HG03175 (cell line): Measurements from ENCODE around the gene CDSN.
"Not testable (repeated sequence)": the region's sequence is repeated elsewhere in the genome, so short reads cannot be mapped to it uniquely, and the experiment has no call there.

Source experiments
- ATAC-seq: cut with Tn5 transposase; IDR thresholded peaks from one replicate; pipeline ENCODE4 v1.9.1; 2021; ENCODE audit warnings: mild to moderate bottlenecking, moderate library complexity; ENCODE audit not compliant: unreplicated experiment

CDSN gene

DNA sequence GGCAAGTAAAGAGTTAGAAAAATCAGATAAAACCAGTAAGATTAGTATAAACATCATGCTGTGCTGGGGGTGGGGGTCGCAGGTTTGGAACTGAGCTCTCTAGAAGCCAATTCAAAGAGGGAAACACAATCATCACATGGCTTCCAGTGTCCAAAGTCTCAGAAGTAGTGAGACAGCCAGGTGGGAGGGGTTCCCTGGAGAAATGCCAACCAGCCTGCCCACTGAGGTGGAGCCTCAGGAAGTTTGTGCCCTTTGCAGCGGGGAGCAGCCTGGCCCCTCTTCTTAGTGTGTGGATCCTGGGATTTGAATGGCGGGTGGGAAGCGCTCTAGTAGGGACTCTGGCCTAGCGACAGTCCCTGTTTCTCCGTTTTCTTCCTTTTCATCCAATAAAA, 29.3 kb downstream of the CDSN start:
- no peak for ATAC-seq

DNA sequence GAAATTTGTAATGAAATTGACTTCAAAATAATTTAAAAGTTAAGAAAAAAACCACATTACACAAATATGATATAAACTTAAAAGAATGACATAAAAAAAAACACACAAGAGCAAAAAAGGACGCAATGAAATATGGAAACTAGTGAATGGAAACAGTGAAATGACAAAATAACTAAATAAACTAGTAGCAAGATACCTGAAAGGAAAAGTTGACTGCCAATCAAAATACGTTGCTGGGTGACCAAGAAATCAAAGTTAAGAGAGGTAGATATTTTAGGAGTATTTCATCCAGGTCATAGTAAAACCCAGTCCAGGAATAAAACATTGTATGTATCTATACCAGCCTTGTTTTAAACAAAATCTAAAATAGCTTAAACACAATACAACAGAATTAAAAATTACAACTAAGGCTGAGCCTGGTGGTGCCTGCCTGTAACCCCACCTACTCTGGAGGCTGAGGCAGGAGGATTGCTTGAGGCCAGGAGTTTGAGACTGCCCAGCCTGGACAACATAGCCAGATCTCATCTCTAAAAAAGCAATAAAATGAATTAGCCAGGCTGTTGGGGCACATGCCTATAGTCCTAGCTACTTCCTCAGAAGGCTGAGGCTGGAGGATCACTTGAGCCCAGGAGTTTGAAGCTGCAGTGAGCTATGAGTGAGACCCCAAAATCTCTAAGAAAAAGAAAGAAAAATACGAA, 29.8 kb downstream of the CDSN start:
- no peak for ATAC-seq

DNA sequence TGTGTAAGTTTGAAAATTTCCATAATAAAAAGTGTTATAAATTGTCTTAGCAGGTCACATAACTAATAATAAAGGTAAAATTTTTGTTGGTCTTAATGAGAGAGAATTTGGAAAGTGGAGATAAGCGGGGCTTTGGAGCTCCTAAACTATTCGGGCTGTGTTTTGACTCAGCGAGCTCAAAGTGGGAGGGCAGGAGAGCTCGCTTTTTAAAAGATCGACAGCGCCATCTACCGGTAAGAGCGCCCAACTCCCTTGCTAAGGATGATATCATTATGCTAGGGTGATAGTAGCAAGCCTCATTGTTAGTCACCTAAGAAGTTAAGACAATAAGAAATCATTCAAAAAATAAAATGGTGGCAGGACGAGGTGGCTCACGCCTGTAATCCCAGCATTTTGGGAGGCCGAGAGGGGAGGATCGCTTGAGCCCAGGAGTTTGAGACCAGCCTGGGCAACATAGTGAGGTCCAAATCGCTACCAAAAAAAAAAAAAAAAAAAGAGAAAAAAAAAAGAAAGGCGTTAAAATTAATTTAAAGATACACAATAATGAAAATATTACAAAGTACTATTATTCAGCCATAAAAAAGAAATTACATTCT, 32.7 kb downstream of the CDSN start:
- ATAC-seq: no peak

DNA sequence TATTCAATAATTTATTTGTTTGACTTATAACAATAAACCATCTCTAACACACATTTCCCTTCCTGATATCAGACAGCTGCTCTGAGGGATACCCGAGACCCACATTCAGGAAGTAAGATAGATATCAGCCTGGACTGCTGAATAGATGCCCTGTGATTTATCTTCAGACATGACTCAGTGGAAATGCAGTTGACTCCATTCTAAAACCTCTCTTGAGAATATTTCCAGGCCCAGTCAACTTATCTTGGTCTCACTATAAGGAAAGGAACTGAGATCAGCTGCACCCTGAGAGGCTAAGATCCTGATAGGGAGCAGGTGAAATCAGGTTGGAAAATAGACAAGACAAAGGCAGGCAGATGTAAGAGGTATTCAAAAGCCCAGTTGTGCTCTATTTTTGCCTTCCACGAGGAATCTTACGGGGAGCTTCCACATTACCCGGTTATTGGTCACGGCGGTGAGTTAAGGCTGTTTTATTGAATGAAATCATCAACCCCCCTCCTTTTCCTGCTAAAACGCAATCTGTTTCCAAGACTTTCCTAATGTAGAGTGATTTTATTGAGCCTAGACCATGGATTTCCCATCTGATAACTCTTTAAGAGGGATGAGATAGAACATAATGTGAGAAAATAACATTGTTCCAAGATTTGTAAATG, 33.3 kb downstream of the CDSN start:
- no peak for ATAC-seq

DNA sequence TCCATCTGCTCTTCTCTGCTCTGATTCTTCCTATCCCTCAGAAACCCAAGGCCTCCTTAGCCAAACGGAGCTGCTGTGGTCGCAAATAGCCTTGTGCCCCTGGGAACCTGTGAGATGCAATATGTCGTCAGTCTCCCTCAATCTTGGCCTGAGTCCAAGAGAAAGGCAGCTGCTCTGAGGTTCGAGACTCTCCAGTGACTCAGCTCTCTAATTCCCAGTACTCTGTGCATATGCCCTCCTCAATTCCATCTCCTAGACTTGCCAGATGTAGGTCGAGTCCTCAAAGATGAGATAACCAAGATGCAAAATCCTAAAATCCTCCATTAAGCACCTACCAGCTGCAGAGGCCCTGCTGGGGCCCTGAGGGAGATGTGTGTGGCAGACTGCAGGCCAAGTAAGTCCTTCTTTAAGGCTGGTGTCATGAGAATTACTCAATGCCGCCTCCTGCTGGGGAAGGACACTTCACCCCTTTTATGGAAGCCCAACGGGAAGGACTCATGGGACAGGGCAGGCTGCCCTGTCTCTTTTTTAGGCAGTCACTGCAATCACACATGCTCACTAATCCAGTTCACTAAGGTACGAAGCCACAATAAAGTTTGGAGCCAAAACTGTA, 36.4 kb downstream of the CDSN start:
- ATAC-seq: no peak

DNA sequence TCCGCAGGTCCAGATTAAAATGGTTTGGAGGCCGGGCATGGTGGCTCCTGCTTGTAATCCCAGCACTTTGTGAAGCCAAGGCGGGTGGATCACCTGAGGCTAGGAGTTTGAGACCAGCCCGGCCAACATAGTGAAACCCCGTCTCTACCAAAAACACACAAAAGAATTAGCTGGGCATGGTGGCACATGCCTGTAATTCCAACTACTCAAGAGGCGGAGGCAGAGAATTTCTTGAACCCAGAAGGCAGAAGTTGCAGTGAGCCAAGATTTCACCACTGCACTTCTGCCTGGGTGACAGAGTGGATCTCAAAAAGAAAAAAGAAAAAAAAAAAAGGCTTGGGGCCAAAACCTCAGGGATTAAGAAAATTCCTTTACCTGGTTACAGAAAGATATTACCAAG, 38.4 kb downstream of the CDSN start:
- ATAC-seq: no peak

DNA sequence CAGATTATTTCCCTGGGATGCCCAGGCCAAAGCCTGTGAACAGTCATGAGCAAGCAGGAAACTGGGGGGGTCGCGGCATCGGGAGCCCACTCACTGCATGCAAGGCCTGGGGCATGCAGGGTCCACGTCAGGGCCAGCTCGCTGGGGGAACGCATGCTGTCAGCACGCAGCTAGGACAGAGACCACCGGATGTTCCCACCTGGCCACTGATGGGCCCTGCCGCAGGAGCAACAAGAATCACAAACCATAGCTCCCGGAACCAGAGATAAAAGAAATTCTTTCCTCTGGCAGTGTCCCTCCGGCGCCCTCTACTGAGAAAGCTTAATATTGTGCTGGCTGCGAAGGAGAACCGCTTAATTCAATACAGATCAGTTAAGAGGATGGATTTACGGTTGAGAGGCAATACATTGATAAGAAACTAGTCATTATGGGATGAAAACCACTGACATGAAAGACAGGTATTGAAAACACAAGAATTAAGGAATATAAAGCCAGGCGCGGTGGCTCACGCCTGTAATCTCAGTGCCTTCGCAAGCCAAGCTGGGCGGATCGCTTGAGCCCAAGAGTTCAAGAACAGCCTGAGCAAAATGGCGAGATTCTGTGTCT, 40.5 kb downstream of the CDSN start:
- ATAC-seq: no peak

DNA sequence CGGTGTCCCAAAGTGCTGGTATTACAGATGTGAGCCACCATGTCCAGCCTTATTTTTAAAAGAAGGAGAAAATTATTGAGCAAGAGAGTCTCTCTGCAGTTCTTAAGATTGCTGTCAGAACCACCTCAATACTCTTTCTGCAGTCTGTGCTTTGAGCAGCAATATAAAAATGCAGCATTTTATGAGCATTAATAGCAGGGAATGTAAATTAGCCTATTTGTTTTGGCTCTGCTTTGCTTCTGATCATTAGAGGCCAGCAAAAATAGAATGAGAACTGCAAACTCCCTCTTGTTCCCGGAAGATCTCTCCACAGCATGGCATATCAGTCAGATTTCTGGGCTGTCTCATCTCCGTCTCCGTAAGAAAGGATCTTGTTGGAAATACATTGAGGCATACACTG, 43.6 kb downstream of the CDSN start:
- ATAC-seq: no peak

DNA sequence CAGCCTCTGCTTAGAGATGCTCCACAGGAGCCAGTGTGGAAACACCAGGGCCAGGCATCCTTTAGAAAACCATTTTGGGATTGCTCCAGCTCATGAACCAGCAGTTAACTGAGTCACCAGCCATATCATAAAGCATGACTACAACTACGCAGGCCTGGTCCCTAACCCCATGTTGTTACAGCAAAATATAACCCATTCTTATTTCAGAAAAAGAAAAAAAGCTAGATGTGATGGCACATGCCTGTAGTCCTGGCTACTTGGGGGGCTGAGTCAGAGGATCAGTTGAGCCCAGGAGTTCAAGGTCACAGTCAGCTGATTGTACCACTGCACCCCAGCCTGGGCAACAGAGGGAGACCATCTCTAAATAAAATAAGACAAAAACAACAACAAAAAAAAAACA, 44.7 kb downstream of the CDSN start:
- ATAC-seq: no peak

DNA sequence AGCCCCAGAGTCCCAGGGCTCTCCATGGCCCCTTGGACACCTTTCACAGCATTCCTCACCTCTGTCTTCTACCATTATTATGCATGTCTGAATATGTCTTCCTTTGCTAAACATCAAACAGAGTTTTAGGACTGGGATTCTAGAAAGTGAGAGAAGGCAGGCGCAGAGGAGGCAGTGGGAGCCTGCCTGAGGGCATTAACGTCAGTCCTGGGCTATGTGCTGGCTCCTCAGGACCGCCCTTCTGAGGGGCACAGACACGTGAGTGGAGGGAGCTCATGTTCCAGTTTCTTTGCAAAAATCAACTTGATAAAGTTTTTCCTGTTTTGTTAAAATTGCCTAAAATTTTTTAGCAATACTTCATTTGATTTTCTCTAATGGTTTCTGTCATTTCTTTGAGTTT, 45.8 kb downstream of the CDSN start:
- ATAC-seq: no peak

DNA sequence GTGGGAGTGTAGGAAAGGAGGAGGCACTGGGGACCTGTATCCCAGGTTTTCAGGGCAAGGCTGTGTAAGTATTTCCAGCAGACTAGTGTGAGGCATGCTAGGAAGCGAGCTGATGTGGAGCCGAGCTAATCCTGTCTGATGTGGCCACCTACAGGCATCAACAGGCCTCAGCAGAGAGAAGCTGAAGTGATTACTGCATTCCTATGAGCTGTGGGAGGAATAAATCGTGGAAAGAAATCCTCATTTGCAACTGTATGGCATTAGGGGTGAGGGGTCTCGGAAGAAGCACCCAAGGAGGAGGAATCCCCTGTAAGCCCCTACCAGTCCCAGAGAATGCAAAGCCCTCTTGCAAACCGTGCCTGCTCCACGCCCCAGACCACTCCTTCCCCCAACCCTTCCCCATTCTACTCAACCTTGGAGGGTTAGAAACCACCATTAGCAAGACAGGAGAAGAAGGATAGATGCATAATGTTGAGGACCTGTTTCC, 49.5 kb downstream of the CDSN start:
- no peak for ATAC-seq

DNA sequence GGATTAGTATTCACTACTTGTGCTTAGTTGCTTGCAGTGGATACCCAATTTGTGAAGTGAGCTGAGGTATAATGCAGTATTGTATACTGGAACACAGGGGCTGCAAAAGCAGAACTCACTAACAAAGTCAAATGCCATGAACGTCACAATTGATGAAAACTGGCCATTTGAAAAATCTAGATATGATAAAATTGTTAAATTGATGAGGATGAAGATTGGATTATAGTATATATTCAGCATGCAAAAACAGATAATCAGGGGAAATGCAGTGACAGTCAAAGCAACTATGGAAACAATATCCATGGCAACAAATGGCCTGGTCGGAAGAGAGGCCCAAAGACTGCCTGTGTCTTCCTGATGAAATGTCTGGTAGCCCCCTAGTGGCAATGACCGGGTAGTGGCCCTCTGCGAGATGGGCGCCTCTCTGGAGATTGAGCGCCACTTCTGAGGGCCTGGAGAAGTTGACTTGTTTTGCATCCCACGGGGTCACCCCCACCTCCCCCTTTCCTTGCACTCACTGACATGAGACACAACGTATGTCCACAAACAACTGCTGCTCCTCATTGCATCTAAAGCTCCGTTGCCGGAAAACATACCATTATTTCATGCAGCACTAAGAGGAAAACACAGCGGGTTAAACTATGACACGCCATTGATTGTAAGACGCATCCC, 51.4 kb downstream of the CDSN start:
- ATAC-seq: no peak

DNA sequence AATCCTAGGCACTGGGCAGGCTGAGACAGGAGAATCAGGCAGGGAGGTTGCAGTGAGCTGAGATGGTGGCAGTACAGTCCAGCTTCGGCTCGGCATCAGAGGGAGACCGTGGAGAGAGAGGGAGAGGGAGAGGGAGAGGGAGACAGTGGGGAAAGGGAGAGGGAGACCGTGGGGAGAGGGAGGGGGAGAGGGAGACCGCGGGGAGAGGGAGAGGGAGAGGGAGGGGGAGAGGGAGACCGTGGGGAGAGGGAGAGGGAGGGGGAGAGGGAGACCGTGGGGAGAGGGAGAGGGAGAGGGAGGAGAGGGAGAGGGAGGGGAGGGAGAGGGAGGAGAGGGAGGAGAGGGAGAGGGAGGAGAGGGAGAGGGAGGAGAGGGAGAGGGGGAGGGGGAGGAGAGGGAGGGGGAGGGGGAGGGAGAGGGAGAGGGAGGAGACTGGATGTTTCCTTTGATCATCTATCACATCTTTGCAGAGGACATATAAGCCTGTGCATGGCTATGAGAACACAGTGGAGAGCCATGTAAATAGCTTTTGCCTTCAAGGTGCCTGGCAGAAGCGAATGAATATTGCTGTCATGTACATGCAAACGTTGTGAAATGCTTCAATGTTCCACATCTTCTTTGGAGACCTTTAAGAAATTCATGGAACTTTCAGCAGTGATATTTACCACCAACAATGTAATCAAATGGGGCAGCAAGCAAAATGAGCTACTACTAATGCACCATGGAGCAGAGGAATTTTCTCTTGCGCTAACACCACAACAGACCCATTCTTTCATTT, 52.2 kb downstream of the CDSN start:
- ATAC-seq: not testable (repeated sequence)

DNA sequence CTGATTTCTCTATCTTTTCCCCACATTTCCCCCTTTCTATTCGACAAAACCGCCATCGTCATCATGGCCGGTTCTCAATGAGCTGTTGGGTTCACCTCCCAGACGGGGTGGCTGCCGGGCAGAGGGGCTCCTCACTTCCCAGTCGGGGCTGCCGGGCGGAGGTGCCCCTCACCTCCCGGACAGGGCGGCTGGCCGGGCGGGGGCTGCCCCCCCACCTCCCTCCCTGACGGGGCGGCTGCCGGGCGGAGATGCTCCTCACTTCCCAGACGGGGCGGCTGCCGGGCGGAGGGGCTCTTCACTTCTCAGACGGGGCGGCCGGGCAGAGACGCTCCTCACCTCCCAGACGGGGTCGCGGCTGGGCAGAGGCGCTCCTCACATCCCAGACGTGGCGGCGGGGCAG, 53.2 kb downstream of the CDSN start:
- not testable (repeated sequence) for ATAC-seq

DNA sequence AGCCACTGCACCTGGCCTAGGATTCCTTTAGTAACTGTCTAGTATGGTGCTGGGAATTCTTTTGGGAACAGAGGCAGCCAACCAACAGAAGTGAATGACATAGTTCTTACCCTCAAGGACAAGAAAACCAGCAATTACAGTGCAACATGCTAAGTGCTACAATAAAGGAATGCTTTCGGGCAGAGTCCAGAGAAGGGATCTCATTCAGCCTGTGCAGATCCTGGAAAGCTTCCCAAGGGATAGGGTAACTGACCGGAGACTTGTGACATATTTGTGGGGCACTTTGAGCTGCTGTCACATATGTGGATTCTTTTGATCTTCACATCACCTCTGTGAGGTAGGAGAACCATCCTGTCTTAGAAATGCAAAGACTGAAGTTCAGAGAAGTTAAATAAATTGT, 54.7 kb downstream of the CDSN start:
- ATAC-seq: no peak
